ENCODE results near the gene ZDHHC18. TPM values are rescaled to one million over a fixed set of nuclear protein-coding genes. Genes with fewer than 3 reads are reported as not detected.

Gene ZDHHC18
- total and polyA plus RNA-seq, 2 donors: 9.0 to 9.1 TPM

DNA sequence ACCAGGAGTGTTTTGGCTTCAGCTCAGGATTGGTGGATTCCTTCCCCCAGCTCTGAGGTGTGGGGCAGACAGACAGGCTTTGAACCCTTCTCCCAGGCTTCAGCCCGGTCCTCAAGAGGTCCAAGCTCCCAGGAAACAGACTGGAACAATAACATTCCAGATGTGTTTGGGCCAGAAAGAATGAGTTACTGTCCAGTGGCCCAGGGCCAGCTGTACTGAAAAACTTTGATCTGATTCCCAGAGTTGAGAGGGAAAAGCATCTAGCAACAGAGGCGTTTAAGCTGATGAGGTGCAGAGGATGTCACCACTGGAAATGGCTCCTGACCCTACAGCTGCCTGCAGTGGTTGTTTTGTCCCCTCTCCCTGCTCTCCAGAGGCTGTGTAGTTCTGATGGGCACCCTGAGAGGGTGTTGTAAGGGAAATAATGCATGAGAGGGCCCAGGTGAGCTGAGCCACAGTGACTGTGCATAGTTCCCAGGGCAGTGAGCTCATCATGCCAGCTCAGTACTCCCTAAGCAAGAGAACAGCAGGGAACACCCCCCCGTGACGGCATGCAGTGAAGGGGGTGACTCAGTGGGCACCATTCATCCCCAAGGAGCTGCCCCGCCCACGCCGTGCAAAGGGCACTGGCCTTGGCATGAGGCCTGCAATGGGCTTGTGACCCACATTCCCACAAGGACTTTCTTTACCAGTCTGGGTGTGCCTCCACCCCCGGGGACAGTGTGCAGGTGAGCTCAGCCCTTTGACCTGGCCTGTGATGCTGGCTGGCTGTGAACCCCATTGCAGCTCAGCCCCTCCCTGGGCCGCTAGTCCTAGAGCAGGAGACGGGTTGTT, 22.7 kb downstream of the ZDHHC18 start:
- H3K27ac ChIP-seq (ENCODE audit: low read depth in 1 of 2, low read length in 1 of 2): no peak overlapping the region
- 95% methylated on average over 10 of the region's 10 CpGs for WGBS

DNA sequence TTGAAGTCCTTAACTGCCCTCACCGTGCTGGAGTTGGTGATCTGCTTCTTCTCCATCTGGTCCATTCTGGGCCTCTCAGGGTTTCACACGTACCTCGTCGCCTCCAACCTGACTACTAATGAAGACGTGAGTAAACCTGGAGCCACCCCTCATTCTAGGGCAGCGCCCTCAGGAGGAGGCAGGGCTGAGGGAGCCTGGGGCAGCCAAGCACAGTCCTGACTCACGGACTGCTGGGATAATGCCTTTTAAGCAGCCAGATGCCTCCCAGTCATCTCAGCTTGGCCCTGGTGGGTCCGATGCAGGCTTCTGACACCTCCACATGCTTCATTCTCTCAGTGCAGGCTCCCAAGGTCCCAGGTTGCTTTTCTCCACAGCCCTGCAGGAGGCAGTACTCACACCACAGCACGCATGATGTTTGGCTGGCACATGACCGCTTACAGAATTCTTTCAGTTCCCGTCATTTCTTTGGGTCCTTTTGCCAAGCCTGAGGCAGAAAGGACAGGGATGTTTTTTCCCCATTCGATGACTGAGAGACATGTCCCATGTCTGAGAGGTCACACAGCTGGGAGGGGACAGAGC, 24.7 kb downstream of the ZDHHC18 start:
- Histone ChIP-seq H3K4me3 (ENCODE audit: low read length in 2 of 2) (no peak overlapping the region), H3K27me3 (ENCODE audit: control insufficient read depth in 2 of 2, insufficient read depth in 1 of 2, low read length in 1 of 2) (no peaks in the 10 kb centered on the region), H3K36me3 (ENCODE audit: control insufficient read depth in 2 of 2, insufficient read depth in 2 of 2, low read length in 1 of 2) (peaks cover 52 to 69% of the 10 kb centered on the region in 2 donors), H3K4me1 (ENCODE audit: control insufficient read depth in 2 of 2, insufficient read depth in 2 of 2, low read length in 2 of 2) (no peaks in the 10 kb centered on the region), H3K9me3 (ENCODE audit: control insufficient read depth in 2 of 2, insufficient read depth in 1 of 2, low read length in 1 of 2) (no peaks in the 10 kb centered on the region), H3K27ac (ENCODE audit: low read depth in 1 of 2, low read length in 1 of 2) (no peak overlapping the region)
- 98% methylated on average over 12 of the region's 12 CpGs for WGBS
- DNase-seq (ENCODE audit: low read depth in 6 of 9, low spot score in 9 of 9): no peak

More for the DNA sequence above, 22.7 kb downstream of the ZDHHC18 start:
- no peak for DNase-seq (ENCODE audit: low read depth in 6 of 9, low spot score in 9 of 9)
- Histone ChIP-seq H3K4me3 (ENCODE audit: low read length in 2 of 2) (no peak overlapping the region), H3K9me3 (ENCODE audit: control insufficient read depth in 2 of 2, insufficient read depth in 1 of 2, low read length in 1 of 2) (no peaks in the 10 kb centered on the region), H3K36me3 (ENCODE audit: control insufficient read depth in 2 of 2, insufficient read depth in 2 of 2, low read length in 1 of 2) (peaks cover 42 to 63% of the 10 kb centered on the region in 2 donors), H3K4me1 (ENCODE audit: control insufficient read depth in 2 of 2, insufficient read depth in 2 of 2, low read length in 2 of 2) (no peaks in the 10 kb centered on the region), H3K27me3 (ENCODE audit: control insufficient read depth in 2 of 2, insufficient read depth in 1 of 2, low read length in 1 of 2) (no peaks in the 10 kb centered on the region)

DNA sequence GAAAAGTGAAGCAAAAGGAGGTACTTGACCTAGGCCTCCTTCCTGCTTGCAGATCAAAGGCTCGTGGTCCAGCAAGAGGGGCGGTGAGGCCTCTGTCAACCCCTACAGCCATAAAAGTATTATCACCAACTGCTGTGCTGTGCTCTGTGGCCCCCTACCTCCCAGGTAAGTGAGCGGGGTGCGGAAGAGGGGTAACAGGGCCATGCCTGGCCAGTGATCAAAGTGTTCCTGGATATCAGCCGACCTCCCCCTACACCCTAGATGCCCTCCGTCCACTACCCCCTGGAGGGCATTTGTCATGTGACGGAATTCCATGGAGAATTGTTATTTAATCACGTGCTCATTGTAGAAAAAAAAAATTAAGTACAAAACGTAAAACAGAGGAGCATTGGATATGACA, 26.2 kb downstream of the ZDHHC18 start:
- Histone ChIP-seq H3K4me3 (ENCODE audit: low read length in 2 of 2) (no peak overlapping the region), H3K27ac (ENCODE audit: low read depth in 1 of 2, low read length in 1 of 2) (no peak overlapping the region), H3K4me1 (ENCODE audit: control insufficient read depth in 2 of 2, insufficient read depth in 2 of 2, low read length in 2 of 2) (no peaks in the 10 kb centered on the region), H3K36me3 (ENCODE audit: control insufficient read depth in 2 of 2, insufficient read depth in 2 of 2, low read length in 1 of 2) (peaks cover 55 to 66% of the 10 kb centered on the region in 2 donors), H3K9me3 (ENCODE audit: control insufficient read depth in 2 of 2, insufficient read depth in 1 of 2, low read length in 1 of 2) (no peaks in the 10 kb centered on the region), H3K27me3 (ENCODE audit: control insufficient read depth in 2 of 2, insufficient read depth in 1 of 2, low read length in 1 of 2) (no peaks in the 10 kb centered on the region)
- no peak for DNase-seq (ENCODE audit: low read depth in 6 of 9, low spot score in 9 of 9)
- WGBS: 93% methylated on average over 9 of the region's 9 CpGs

DNA sequence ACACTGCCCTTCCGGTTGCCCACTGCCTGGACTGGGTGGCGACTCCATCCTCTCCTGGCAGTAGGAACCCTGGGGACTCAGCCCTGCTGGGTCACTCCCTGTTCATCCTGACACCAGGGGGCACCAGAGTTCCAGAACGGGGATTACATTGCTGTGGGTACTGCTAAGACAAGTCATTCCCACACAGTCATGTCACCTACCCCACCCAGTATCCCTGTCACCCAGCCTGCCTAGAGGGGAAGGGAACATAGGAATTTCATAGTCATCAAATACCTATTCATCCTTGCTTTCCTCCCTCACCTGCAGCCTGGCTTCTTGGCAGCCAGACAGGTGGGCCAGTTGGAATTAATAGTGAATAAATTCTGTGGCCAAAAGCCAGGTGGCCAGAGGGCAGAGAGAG, 26.7 kb downstream of the ZDHHC18 start:
- no peaks in the 10 kb centered on the region for H3K9me3 ChIP-seq (ENCODE audit: control insufficient read depth in 2 of 2, insufficient read depth in 1 of 2, low read length in 1 of 2)
- DNase-seq (ENCODE audit: low read depth in 6 of 9, low spot score in 9 of 9): peak in 8 of 9 donors; percentile 37 to 81 (median 62)
- no peak overlapping the region for H3K27ac ChIP-seq (ENCODE audit: low read depth in 1 of 2, low read length in 1 of 2)
- WGBS: 60% methylated on average over 3 of the region's 3 CpGs
- no peak overlapping the region for H3K4me3 ChIP-seq (ENCODE audit: low read length in 2 of 2)
- H3K36me3 ChIP-seq (ENCODE audit: control insufficient read depth in 2 of 2, insufficient read depth in 2 of 2, low read length in 1 of 2): peaks cover 55 to 66% of the 10 kb centered on the region in 2 donors
- no peaks in the 10 kb centered on the region for H3K27me3 ChIP-seq (ENCODE audit: control insufficient read depth in 2 of 2, insufficient read depth in 1 of 2, low read length in 1 of 2)
- no peaks in the 10 kb centered on the region for H3K4me1 ChIP-seq (ENCODE audit: control insufficient read depth in 2 of 2, insufficient read depth in 2 of 2, low read length in 2 of 2)

DNA sequence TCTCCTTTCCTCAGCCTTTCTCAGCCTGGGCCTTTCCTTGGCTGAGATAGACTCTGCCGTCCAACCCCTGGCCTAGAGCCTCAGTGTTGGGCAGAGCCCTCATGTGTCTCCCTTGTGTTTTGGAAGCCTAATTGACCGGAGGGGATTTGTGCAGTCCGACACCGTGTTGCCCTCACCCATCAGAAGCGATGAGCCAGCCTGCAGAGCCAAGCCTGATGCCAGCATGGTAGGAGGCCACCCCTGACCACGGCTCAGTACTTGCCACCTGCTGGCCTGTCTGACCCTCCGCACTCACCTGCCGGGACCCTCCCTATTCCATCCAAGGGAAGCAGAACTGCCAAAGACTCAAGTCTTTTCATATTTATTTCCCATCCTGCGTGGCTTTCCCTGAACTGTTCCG, 27.1 kb downstream of the ZDHHC18 start:
- Histone ChIP-seq H3K4me3 (ENCODE audit: low read length in 2 of 2) (no peak overlapping the region), H3K36me3 (ENCODE audit: control insufficient read depth in 2 of 2, insufficient read depth in 2 of 2, low read length in 1 of 2) (peaks cover 55 to 66% of the 10 kb centered on the region in 2 donors), H3K4me1 (ENCODE audit: control insufficient read depth in 2 of 2, insufficient read depth in 2 of 2, low read length in 2 of 2) (no peaks in the 10 kb centered on the region), H3K9me3 (ENCODE audit: control insufficient read depth in 2 of 2, insufficient read depth in 1 of 2, low read length in 1 of 2) (no peaks in the 10 kb centered on the region), H3K27me3 (ENCODE audit: control insufficient read depth in 2 of 2, insufficient read depth in 1 of 2, low read length in 1 of 2) (no peaks in the 10 kb centered on the region), H3K27ac (ENCODE audit: low read depth in 1 of 2, low read length in 1 of 2) (no peak overlapping the region)
- DNase-seq (ENCODE audit: low read depth in 6 of 9, low spot score in 9 of 9): no peak
- WGBS: 99% methylated on average over 10 of the region's 10 CpGs

DNA sequence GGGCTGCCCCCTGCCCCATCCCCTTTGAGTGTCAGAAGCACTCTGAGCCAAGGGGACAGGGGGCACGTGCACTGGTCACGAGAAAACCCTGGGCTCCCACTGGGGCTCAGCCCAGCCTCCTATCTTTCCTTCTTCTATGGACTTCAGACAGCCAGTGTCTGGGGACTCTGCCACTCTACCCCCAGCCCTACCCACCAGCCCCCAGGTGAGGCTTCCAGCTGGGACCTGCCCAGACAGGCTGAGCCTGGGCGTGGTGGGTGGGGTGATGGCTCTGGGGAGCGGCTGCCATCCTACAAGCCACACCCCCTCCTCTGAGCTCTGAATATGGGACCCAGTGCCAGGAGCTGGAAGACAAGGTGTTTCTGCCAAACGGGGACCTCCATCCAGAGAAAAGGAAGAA, 28.4 kb downstream of the ZDHHC18 start:
- Histone ChIP-seq H3K36me3 (ENCODE audit: control insufficient read depth in 2 of 2, insufficient read depth in 2 of 2, low read length in 1 of 2) (peaks cover 46 to 53% of the 10 kb centered on the region in 2 donors), H3K4me3 (ENCODE audit: low read length in 2 of 2) (no peak overlapping the region), H3K4me1 (ENCODE audit: control insufficient read depth in 2 of 2, insufficient read depth in 2 of 2, low read length in 2 of 2) (no peaks in the 10 kb centered on the region), H3K27ac (ENCODE audit: low read depth in 1 of 2, low read length in 1 of 2) (no peak overlapping the region), H3K27me3 (ENCODE audit: control insufficient read depth in 2 of 2, insufficient read depth in 1 of 2, low read length in 1 of 2) (no peaks in the 10 kb centered on the region), H3K9me3 (ENCODE audit: control insufficient read depth in 2 of 2, insufficient read depth in 1 of 2, low read length in 1 of 2) (no peaks in the 10 kb centered on the region)
- 96% methylated on average over 5 of the region's 5 CpGs for WGBS
- no peak for DNase-seq (ENCODE audit: low read depth in 6 of 9, low spot score in 9 of 9)

DNA sequence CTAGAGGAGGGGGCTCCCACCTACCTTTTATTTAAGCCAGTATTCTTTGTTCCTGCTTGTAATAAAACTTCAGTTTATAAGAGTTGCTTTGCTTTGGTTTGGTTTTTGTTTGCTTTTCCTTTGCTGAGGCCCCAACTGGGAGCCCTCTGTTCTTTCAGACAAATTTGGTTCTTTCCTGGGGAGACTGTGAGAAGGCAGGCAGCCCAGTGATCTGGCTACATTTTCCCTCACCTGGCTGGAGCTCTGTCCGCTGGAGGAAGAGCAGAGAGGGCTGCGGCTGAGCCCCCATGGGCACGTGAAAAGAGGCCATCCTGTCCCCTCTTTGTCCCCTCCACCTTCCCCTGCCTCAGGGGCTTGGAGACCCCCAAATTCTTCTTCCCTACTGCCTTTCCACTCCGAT, 29.1 kb downstream of the ZDHHC18 start:
- H3K4me1 ChIP-seq (ENCODE audit: control insufficient read depth in 2 of 2, insufficient read depth in 2 of 2, low read length in 2 of 2): no peaks in the 10 kb centered on the region
- no peak overlapping the region for H3K4me3 ChIP-seq (ENCODE audit: low read length in 2 of 2)
- no peaks in the 10 kb centered on the region for H3K27me3 ChIP-seq (ENCODE audit: control insufficient read depth in 2 of 2, insufficient read depth in 1 of 2, low read length in 1 of 2)
- peaks cover 38 to 46% of the 10 kb centered on the region in 2 donors for H3K36me3 ChIP-seq (ENCODE audit: control insufficient read depth in 2 of 2, insufficient read depth in 2 of 2, low read length in 1 of 2)
- H3K27ac ChIP-seq (ENCODE audit: low read depth in 1 of 2, low read length in 1 of 2): no peak overlapping the region
- over 99% methylated on average over 4 of the region's 4 CpGs for WGBS
- H3K9me3 ChIP-seq (ENCODE audit: control insufficient read depth in 2 of 2, insufficient read depth in 1 of 2, low read length in 1 of 2): no peaks in the 10 kb centered on the region
- no peak for DNase-seq (ENCODE audit: low read depth in 6 of 9, low spot score in 9 of 9)

DNA sequence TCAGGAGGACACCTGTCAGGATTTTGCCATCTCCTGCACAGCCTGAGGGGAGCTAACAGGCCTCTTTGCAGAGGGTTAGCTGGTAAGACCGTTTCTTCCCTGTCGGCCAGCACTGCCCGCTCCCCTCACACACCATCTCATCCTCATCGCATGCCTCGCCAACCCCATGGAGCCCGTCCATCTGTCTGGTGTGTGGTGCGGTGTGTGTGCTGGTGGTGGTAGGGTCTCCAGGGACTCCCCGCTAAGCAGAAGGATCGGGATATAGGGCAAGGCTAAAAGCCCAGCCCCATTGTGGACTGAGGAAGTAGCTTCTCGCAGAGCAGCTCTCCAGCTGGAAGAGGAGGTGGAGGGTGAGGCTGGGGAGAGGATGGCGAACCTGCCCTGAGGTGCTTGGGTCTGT, 29.7 kb downstream of the ZDHHC18 start:
- DNase-seq (ENCODE audit: low read depth in 6 of 9, low spot score in 9 of 9): no peak
- H3K4me3 ChIP-seq (ENCODE audit: low read length in 2 of 2): no peak overlapping the region
- H3K36me3 ChIP-seq (ENCODE audit: control insufficient read depth in 2 of 2, insufficient read depth in 2 of 2, low read length in 1 of 2): peaks cover 33 to 41% of the 10 kb centered on the region in 2 donors
- H3K4me1 ChIP-seq (ENCODE audit: control insufficient read depth in 2 of 2, insufficient read depth in 2 of 2, low read length in 2 of 2): no peaks in the 10 kb centered on the region
- H3K27ac ChIP-seq (ENCODE audit: low read depth in 1 of 2, low read length in 1 of 2): no peak overlapping the region
- H3K9me3 ChIP-seq (ENCODE audit: control insufficient read depth in 2 of 2, insufficient read depth in 1 of 2, low read length in 1 of 2): no peaks in the 10 kb centered on the region
- WGBS: 98% methylated on average over 11 of the region's 11 CpGs
- no peaks in the 10 kb centered on the region for H3K27me3 ChIP-seq (ENCODE audit: control insufficient read depth in 2 of 2, insufficient read depth in 1 of 2, low read length in 1 of 2)

DNA sequence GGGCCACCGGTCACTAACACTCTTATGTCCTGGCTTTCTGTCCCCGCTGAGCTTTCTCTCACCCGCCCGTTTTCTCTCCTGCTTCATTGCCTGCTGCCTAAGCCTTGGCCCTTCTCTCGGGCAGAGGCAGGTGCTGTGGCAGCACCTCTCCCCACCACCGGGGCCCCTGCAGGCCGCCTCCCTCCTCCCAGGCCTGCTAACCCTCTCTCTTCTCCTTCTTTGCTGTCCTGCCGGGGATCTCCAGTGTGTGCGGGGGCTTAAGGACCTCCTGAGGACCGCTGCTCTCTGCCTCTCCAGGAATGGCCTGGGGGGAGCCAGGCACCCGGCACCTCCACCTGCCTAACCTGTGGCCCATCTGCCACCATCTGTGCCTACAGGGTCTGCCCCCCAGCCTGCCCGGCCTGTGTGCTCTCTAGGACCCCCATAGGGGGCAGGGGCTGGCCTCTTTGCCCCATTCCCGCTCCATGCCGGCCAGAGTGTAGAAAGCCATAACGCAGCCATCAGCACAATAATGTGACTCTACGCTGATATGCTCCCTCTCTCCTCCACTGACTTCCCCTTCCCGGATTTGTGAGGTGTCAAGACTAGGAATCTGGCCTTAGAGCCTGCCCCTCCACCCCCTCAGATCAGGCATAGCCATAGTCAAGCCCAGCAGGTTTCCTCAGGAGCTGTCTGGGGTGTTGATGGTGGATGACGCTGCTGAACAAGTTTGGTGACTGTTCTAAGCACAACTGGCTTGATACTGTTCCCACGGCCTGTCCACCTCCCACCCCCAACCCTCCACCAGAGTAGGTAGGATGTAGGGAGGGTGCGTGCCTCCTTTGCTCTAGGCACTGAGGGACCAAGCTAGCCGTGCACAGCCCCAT, 30.3 kb downstream of the ZDHHC18 start:
- H3K4me3 ChIP-seq (ENCODE audit: low read length in 2 of 2): no peak overlapping the region
- WGBS: 92% methylated on average over 21 of the region's 21 CpGs
- H3K9me3 ChIP-seq (ENCODE audit: control insufficient read depth in 2 of 2, insufficient read depth in 1 of 2, low read length in 1 of 2): no peaks in the 10 kb centered on the region
- no peak for DNase-seq (ENCODE audit: low read depth in 6 of 9, low spot score in 9 of 9)
- H3K4me1 ChIP-seq (ENCODE audit: control insufficient read depth in 2 of 2, insufficient read depth in 2 of 2, low read length in 2 of 2): no peaks in the 10 kb centered on the region
- no peak overlapping the region for H3K27ac ChIP-seq (ENCODE audit: low read depth in 1 of 2, low read length in 1 of 2)
- H3K27me3 ChIP-seq (ENCODE audit: control insufficient read depth in 2 of 2, insufficient read depth in 1 of 2, low read length in 1 of 2): no peaks in the 10 kb centered on the region
- H3K36me3 ChIP-seq (ENCODE audit: control insufficient read depth in 2 of 2, insufficient read depth in 2 of 2, low read length in 1 of 2): peaks cover 26 to 35% of the 10 kb centered on the region in 2 donors

All from thymus (tissue), 11 donors.